ENCODE results near the gene TCHP.

TCHP gene

GRCh38 chr12:109900752-109901580, 892 bp downstream of the TCHP start:
- H3K4me3 ChIP-seq (ENCODE audit: low read depth, low read length): peak overlapping the region; percentile 76
- no peak for DNase-seq (ENCODE audit: low read depth)

GRCh38 chr12:109902891-109903418, 2.9 kb downstream of the TCHP start:
- no peak for DNase-seq (ENCODE audit: low read depth)
- no peak overlapping the region for H3K4me3 ChIP-seq (ENCODE audit: low read depth, low read length)

GRCh38 chr12:109905301-109905700, 5.2 kb downstream of the TCHP start:
- no peak overlapping the region for H3K4me3 ChIP-seq (ENCODE audit: low read depth, low read length)
- no peak for DNase-seq (ENCODE audit: low read depth)

DNA sequence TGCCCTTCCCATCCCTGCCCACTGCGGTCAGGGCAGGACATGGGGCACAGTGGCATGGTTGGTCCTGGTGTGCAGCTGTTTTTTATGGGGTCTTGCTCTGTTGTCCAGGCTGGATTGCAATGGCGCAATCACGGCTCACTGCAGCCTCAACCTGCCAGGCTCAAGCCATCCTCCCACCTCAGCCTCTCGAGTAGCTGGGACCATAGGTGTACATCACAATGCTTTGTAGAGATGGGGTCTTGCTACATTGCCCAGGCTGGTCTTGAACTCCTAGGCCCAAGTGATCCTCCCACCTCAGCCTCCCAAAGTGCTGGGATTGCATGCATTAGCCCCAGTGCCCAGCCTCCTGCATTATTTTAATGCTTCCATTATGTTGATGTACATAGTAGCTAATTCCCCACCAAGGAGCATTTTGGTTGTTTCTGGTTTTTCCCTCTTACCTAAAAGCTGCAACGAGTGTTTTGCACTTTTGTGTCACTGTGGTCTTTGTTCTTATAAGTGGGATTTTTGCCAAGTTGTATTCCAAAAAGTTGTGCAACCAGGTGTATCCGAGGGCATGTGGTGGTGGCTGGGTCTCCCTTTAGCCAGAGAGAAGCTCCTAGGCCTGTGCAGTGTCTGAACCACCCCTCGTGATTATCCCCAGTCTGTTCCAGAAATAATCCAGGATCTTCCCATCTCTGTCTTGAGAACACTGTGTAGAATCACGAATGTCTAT, 10.3 kb downstream of the TCHP start:
- DNase-seq (ENCODE audit: low read depth): no peak
- H3K4me3 ChIP-seq (ENCODE audit: low read depth, low read length): no peak overlapping the region

DNA sequence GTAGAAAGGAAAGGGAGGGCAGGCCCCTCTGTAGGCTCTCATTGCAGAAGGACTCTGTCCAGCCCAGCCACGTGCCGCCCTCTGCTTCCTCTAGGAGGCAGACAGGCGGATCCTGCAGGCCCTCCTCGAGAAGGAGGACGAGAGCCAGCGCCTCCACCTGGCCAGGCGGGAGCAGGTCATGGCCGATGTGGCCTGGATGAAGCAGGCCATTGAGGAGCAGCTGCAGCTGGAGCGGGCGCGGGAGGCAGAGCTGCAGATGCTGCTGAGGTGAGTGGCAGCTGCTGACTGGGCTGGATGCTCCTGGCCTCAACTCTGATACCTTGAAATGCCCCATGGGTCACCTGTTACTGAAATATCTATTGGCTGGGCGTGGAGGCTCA, 10.9 kb downstream of the TCHP start:
- DNase-seq (ENCODE audit: low read depth): no peak
- H3K4me3 ChIP-seq (ENCODE audit: low read depth, low read length): no peak overlapping the region

DNA sequence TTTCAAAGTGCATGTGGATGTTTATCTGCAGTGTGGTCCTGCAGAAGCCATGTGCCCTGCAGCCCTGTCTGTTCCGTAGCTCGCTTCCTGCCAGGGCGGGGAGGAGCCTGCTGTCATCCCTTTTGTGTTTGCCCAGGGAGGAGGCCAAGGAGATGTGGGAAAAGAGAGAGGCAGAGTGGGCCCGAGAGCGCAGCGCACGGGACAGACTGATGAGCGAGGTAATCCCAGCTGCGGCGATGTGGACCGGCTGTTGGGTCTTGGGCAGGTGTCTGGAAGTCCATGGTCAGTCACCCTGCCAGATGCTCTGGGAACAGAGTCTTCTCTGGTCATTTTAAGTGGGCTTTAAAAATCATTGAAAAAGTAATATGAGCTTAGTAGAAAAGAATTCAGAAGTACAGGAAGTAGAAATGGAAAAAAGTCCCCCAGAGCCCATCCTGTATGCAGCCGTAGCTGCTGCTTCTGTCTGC, 12.8 kb downstream of the TCHP start:
- no peak for DNase-seq (ENCODE audit: low read depth)

GRCh38 chr12:109914461-109914860, 14.4 kb downstream of the TCHP start:
- H3K4me3 ChIP-seq (ENCODE audit: low read depth, low read length): no peak overlapping the region
- DNase-seq (ENCODE audit: low read depth): no peak

More for the DNA sequence above, 12.8 kb downstream of the TCHP start:
- H3K4me3 ChIP-seq (ENCODE audit: low read depth, low read length): no peak overlapping the region

- no peak overlapping the region for H3K4me3 ChIP-seq (ENCODE audit: low read depth, low read length)
- no peak for DNase-seq (ENCODE audit: low read depth)
These were observed 15.3 kb downstream of the TCHP start for GRCh38 chr12:109915171-109916040.

- DNase-seq (ENCODE audit: low read depth): no peak
- H3K4me3 ChIP-seq (ENCODE audit: low read depth, low read length): no peak overlapping the region
These were observed 16.0 kb downstream of the TCHP start for GRCh38 chr12:109916045-109916444.

- H3K4me3 ChIP-seq (ENCODE audit: low read depth, low read length): no peak overlapping the region
- no peak for DNase-seq (ENCODE audit: low read depth)
These were observed 19.4 kb downstream of the TCHP start for GRCh38 chr12:109919456-109919855.

DNA sequence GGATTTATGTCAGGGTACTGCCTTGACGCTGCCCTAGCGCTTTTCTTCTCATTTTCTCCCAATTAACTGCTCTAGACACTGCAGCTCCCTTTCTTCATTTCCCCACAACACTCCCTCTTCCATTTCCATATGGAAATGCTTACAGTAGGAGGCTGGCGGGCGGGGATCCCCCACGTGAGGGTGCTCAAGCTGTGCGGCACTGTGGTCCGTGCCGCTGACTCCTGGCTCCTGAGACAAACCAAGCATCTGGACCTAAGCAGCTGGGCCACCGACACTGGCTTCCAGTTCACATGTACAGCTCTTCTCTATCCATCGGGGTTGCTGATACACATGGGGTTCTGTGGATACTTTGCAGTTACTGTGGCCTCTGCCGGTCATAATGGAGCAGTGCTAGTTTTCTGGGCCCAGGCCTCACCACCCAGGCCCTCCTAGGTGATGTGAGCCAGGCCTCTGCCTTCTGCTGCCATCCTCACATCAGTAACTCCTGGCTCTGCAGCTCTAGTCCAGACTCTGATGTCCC, 20.2 kb downstream of the TCHP start:
- no peak overlapping the region for H3K4me3 ChIP-seq (ENCODE audit: low read depth, low read length)
- no peak for DNase-seq (ENCODE audit: low read depth)

DNA sequence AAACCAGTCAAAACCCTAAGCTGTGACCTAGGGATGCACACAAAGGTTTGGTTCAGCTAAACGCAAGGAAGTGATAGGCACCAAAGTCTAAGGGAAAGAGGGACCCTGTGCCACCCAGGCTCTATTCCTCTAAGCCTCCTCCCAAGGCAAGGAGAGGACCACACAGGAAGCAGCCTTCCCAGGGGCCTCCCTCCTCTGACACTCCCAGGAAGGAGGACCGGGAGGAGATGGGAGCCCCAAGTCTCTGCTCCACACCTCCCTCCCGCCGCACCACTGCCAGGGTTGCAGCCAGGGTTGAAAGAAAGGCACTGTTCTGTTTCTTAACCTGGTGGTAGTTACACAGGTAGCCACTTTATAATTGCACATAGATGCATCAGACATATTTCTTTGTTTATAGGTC, 21.9 kb downstream of the TCHP start:
- H3K4me3 ChIP-seq (ENCODE audit: low read depth, low read length): no peak overlapping the region
- DNase-seq (ENCODE audit: low read depth): no peak

- DNase-seq (ENCODE audit: low read depth): no peak
- no peak overlapping the region for H3K4me3 ChIP-seq (ENCODE audit: low read depth, low read length)
These were observed 23.0 kb downstream of the TCHP start for GRCh38 chr12:109923038-109923437.

- no peak for DNase-seq (ENCODE audit: low read depth)
- no peak overlapping the region for H3K4me3 ChIP-seq (ENCODE audit: low read depth, low read length)
These were observed 23.6 kb downstream of the TCHP start for GRCh38 chr12:109923481-109924245.

GRCh38 chr12:109925185-109925840, 25.2 kb downstream of the TCHP start:
- no peak overlapping the region for H3K4me3 ChIP-seq (ENCODE audit: low read depth, low read length)
- DNase-seq (ENCODE audit: low read depth): no peak

GRCh38 chr12:109926016-109926415, 25.9 kb downstream of the TCHP start:
- no peak overlapping the region for H3K4me3 ChIP-seq (ENCODE audit: low read depth, low read length)
- DNase-seq (ENCODE audit: low read depth): no peak

DNA sequence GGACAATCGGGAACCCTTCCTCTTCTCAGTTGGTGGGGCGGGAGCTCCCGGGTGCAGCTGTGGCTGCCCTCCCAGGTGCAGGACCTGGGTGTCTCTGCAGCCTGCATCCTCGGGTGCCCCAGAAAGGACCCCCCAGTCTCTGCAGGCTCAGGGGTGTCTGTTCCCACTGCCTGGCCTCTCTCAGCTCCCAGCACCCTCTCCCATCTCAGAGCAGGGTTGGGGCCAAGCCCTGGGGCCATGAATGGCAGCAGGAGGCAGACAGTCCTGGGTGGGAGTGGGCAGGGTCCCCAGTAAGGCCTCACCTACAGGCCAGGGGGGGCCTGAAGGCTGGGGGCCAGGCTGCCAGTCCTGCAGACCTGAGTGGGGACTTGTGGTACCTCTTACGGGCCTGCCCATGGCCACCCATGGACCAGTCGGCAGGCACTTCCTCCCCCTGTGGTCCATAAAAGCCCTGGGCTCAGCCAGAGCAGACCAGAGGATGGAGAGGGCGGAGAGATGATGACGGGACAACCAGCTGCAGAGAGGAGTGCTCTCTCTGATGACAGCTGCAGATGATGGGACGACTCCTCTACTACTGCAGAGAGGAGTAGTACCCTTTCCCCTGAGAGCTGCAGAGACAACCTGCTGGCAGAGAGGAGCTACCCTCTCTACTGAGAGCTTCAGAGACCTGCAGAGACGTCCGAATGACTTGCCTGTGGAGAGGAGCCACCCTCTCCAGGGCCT, 26.6 kb downstream of the TCHP start:
- H3K4me3 ChIP-seq (ENCODE audit: low read depth, low read length): no peak overlapping the region
- DNase-seq (ENCODE audit: low read depth): no peak

DNA sequence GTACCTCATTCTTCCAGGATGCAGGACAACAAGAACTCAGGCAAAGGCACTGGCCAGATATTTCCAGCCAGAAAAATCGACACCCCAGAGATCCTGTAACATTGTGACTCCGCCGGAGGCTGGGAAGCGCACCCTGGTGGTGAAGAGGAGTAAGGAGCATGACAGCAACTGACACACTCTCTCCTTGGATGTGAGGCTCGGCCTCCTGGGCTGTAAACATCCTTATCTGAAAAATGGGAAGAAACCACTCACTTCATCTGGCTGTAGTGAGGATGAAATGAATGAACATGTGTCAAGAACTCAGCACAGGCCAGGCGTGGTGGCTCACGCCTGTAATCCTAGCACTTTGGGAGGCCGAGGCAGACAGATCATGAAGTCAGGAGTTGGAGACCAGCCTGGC, 27.5 kb downstream of the TCHP start:
- DNase-seq (ENCODE audit: low read depth): no peak
- H3K4me3 ChIP-seq (ENCODE audit: low read depth, low read length): no peak overlapping the region

Data from skeletal muscle cell (primary cell).